ENCODE measurements around the gene TNS1. TPM values are rescaled to one million over a fixed set of nuclear protein-coding genes. Genes with fewer than 3 reads are reported as not detected.

The TNS1 gene
- total and polyA plus RNA-seq, 8 donors, result 38.5 to 166 (median 102) TPM

- peaks cover 0 to 6% (median 0%) of the 10 kb centered on the region in 3 donors for H3K4me1 ChIP-seq
- no peaks in the 10 kb centered on the region for H3K9me3 ChIP-seq
- no peaks in the 10 kb centered on the region for H3K27me3 ChIP-seq
- intact Hi-C loops (cut with DNase I), result no loop called here
- H3K36me3 ChIP-seq, result peaks cover 0 to 6% (median 0%) of the 10 kb centered on the region in 3 donors
- H3K27ac ChIP-seq, result no peak overlapping the region
- FAIRE-seq, result no peak
- no peak for DNase-seq
- H3K4me3 ChIP-seq, result no peak overlapping the region
- TF ChIP-seq, protein P1, sequence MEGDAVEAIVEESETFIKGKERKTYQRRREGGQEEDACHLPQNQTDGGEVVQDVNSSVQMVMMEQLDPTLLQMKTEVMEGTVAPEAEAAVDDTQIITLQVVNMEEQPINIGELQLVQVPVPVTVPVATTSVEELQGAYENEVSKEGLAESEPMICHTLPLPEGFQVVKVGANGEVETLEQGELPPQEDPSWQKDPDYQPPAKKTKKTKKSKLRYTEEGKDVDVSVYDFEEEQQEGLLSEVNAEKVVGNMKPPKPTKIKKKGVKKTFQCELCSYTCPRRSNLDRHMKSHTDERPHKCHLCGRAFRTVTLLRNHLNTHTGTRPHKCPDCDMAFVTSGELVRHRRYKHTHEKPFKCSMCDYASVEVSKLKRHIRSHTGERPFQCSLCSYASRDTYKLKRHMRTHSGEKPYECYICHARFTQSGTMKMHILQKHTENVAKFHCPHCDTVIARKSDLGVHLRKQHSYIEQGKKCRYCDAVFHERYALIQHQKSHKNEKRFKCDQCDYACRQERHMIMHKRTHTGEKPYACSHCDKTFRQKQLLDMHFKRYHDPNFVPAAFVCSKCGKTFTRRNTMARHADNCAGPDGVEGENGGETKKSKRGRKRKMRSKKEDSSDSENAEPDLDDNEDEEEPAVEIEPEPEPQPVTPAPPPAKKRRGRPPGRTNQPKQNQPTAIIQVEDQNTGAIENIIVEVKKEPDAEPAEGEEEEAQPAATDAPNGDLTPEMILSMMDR (IDR thresholded peaks at IDR 0.05), result no peak
- WGBS, 2 donors, result 63 to 64% methylated on average over 1 of the region's 1 CpG
- ATAC-seq, result no peak
Measured at GRCh38 chr2:217972037-217972436, 30.8 kb downstream of the TNS1 start.

DNA sequence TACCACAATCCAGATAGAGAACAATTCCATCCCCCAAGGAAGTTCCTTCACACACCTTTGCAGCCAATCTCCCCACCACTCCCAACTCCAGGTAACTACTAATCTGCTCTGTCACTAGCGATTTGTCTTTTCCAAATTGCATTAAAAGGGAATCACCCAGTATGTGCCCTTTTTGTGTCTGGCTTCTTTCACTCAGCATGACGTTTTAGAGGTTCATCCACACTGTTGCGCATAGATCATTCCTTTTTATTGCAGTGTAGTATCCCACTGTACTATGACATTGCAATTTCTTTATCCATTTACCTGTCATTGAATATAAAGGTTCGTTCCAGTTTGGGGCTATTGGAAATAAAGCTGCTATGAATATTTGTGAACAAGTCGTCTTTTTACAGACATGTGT, 31.6 kb downstream of the TNS1 start:
- 74 to 75% methylated on average over 5 of the region's 5 CpGs for WGBS, 2 donors
- DNase-seq, result no peak
- H3K36me3 ChIP-seq, result no peaks in the 10 kb centered on the region
- H3K4me1 ChIP-seq, result peaks cover 0 to 10% (median 8%) of the 10 kb centered on the region in 3 donors
- no peak for ATAC-seq
- no peak overlapping the region for H3K27ac ChIP-seq
- intact Hi-C loops (cut with DNase I), result no loop called here
- H3K27me3 ChIP-seq, result no peaks in the 10 kb centered on the region
- H3K9me3 ChIP-seq, result no peaks in the 10 kb centered on the region
- no peak overlapping the region for H3K4me3 ChIP-seq
- FAIRE-seq, result no peak
- TF ChIP-seq, protein P1 (IDR thresholded peaks at IDR 0.05), result no peak

DNA sequence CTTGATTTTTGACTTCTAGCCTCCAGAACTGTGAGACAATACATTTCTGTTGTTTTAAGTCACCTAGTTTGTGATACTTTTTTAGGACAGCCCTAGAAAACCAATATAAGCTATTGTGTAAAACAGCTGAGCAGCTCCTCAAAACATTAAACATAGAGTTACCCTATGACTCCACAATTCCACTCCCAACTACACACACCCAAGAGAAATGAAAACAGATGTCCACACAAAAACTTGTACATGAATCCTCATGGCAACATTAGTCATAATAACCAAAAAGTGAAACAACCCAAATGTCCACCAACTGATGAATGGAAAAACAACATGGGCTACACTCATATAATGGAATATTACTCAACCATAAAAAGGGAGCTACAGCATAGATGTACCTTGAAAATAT, 32.6 kb downstream of the TNS1 start:
- TF ChIP-seq, protein P1 (IDR thresholded peaks at IDR 0.05), result no peak
- H3K4me3 ChIP-seq, result no peak overlapping the region

DNA sequence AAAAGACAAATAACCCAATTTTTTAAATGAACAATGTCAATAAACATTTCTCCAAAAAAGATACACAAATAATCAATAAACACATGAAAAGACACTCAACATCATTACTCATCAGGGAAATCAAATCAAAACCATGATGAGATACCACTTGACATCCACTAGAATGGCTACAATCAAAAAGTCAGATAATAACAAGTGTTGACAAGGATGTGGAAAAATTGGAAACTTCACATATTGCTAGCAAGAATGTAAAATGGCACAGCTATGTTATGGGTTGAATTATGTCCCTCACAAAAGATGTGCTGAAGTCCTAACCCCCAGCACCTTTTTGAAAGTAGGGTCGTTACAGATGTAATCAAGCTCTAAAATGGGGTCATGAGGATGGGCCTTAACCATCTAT, 33.2 kb downstream of the TNS1 start:
- ATAC-seq (no peak), DNase-seq (no peak), FAIRE-seq (no peak)
- TF ChIP-seq, protein P1 (IDR thresholded peaks at IDR 0.05), result no peak
- 92 to 96% methylated on average over 1 of the region's 1 CpG for WGBS, 2 donors
- H3K27me3 ChIP-seq, result no peaks in the 10 kb centered on the region
- H3K36me3 ChIP-seq, result no peaks in the 10 kb centered on the region
- H3K4me3 ChIP-seq, result no peak overlapping the region
- no peak overlapping the region for H3K27ac ChIP-seq
- no peaks in the 10 kb centered on the region for H3K9me3 ChIP-seq
- H3K4me1 ChIP-seq, result peaks cover 13 to 22% (median 22%) of the 10 kb centered on the region in 3 donors
- intact Hi-C loops (cut with DNase I), result no loop called here

More for the DNA sequence above, 32.6 kb downstream of the TNS1 start:
- no peak for ATAC-seq
- no peaks in the 10 kb centered on the region for H3K36me3 ChIP-seq
- no peak overlapping the region for H3K27ac ChIP-seq
- no peaks in the 10 kb centered on the region for H3K27me3 ChIP-seq
- peaks cover 8 to 20% (median 16%) of the 10 kb centered on the region in 3 donors for H3K4me1 ChIP-seq
- no peaks in the 10 kb centered on the region for H3K9me3 ChIP-seq
- intact Hi-C loops (cut with DNase I), result no loop called here
- no peak for FAIRE-seq
- DNase-seq, result no peak

GRCh38 chr2:217968023-217968422, 34.8 kb downstream of the TNS1 start:
- TF ChIP-seq, protein P1 (IDR thresholded peaks at IDR 0.05), result no peak
- no peak for DNase-seq
- Histone ChIP-seq H3K36me3 (no peaks in the 10 kb centered on the region), H3K4me3 (no peak overlapping the region), H3K4me1 (peaks cover 15 to 26% (median 22%) of the 10 kb centered on the region in 3 donors), H3K27ac (no peak overlapping the region), H3K9me3 (no peaks in the 10 kb centered on the region), H3K27me3 (no peaks in the 10 kb centered on the region)
- FAIRE-seq, result peak; percentile 23
- intact Hi-C loops (cut with DNase I), result no loop called here
- 26 to 27% methylated on average over 1 of the region's 1 CpG for WGBS, 2 donors
- no peak for ATAC-seq

Measured in pancreas (tissue), 10 donors.